Left lung (tissue), 10 donors: ENCODE results near the gene SF1. TPM values are rescaled to one million over a fixed set of nuclear protein-coding genes. Genes with fewer than 3 reads are reported as not detected.

ENCODE experiments used
- ATAC-seq: fragments of 200-7000 bp; cut with Tn5 transposase; one replicate; pipeline ENCODE4 v1.9.1; 2020; ENCODE audit warnings: moderate library complexity
- DNase-seq, 4 donors: peaks; one replicate each; pipeline ENCODE4 v3.0.0-alpha.2; 2013 to 2020
- H3K27ac ChIP-seq, 2 donors: fragments of 200-600 bp; sonication (generic) in 1 of 2; one replicate each; pipeline versions ENCODE4 v1.5.0 to v1.8.0; 2020 to 2021
- H3K27me3 ChIP-seq, 2 donors: fragments of 200-600 bp; sonication (generic) in 1 of 2; one replicate each; pipeline versions ENCODE4 v1.5.0 to v1.8.0; 2020 to 2021
- H3K36me3 ChIP-seq, 2 donors: fragments of 200-600 bp; sonication (generic) in 1 of 2; one replicate each; pipeline versions ENCODE4 v1.5.0 to v1.8.0; 2020 to 2021
- H3K4me1 ChIP-seq, 2 donors: fragments of 200-600 bp; one replicate each; pipeline ENCODE4 v1.8.0; 2021
- H3K4me3 ChIP-seq, 2 donors: fragments of 200-600 bp; sonication (generic) in 1 of 2; one replicate each; pipeline versions ENCODE4 v1.5.0 to v1.8.0; 2020 to 2021; ENCODE audit warnings: mild to moderate bottlenecking in 1 of 2
- H3K9me3 ChIP-seq, 2 donors: fragments of 200-600 bp; sonication (generic) in 1 of 2; one replicate each; pipeline versions ENCODE4 v1.5.0 to v1.8.0; 2020 to 2021
- CTCF ChIP-seq, 2 donors: fragments of 200-600 bp; sonication (generic) in 1 of 2; IDR thresholded peaks; one replicate each; pipeline versions ENCODE4 v1.5.0 to v1.8.0; 2021; ENCODE audit warnings: antibody characterized with exemption in 2 of 2
- intact Hi-C, 2 donors: fragments of 100-400 bp; cut with DNase I; formaldehyde crosslinking; loops; one replicate each; pipeline versions ENCODE4 v1.11.2 to v1.14.2; 2022
- polyA plus RNA-seq, 6 donors: library from polyadenylated mRNA; unstranded; fragments of 120-200 nt; gene quantifications; one replicate each; pipeline ENCODE4 v1.2.1, GENCODE V29; 2013; ENCODE audit not compliant: insufficient read length in 6 of 6
- total RNA-seq, 2 donors: library from RNA; stranded (reverse); fragmentation: NEBNext Ultra II Directional; extraction: Animal tissue kit (Norgen Biotek cat#: 25700); gene quantifications; one replicate each; pipeline ENCODE4 v1.2.1, GENCODE V29; 2021
- donor health status: DM: no; HTN: yes; CAD: no.
- donor health status: DM: no; HTN: no; CAD: no.

SF1 gene
- total and polyA plus RNA-seq, 8 donors, result 169 to 519 (median 446) TPM

GRCh38 chr11:64757549-64758329 lies 20.6 kb downstream of the SF1 start:
- intact Hi-C loops, result no loop called here
- H3K4me1 ChIP-seq, result peaks cover 0 to 22% of the 10 kb centered on the region in 2 donors
- no peak overlapping the region for H3K4me3 ChIP-seq
- H3K9me3 ChIP-seq, result no peaks in the 10 kb centered on the region
- ATAC-seq (no peak), DNase-seq (peak in 1 of 4 donors; percentile 30)
- H3K27ac ChIP-seq, result no peak overlapping the region
- H3K36me3 ChIP-seq, result peaks cover 0 to 9% of the 10 kb centered on the region in 2 donors
- H3K27me3 ChIP-seq, result no peaks in the 10 kb centered on the region
- no peak for TF ChIP-seq CTCF (IDR thresholded peaks at IDR 0.05)

GRCh38 chr11:64755681-64756361 lies 22.5 kb downstream of the SF1 start:
- Histone ChIP-seq H3K36me3 (no peaks in the 10 kb centered on the region), H3K4me1 (peaks cover 0 to 12% of the 10 kb centered on the region in 2 donors), H3K9me3 (no peaks in the 10 kb centered on the region), H3K27ac (no peak overlapping the region), H3K4me3 (no peak overlapping the region), H3K27me3 (no peaks in the 10 kb centered on the region)
- no peak for DNase-seq
- intact Hi-C loops, result no loop called here
- no peak for ATAC-seq
- TF ChIP-seq CTCF (IDR thresholded peaks at IDR 0.05), result no peak

- H3K4me1 ChIP-seq, result peaks cover 0 to 6% of the 10 kb centered on the region in 2 donors
- peak in 1 of 4 donors; percentile 66 for DNase-seq
- no peaks in the 10 kb centered on the region for H3K9me3 ChIP-seq
- intact Hi-C loops, result no loop called here
- H3K27ac ChIP-seq, result no peak overlapping the region
- no peak for ATAC-seq
- no peak for TF ChIP-seq CTCF (IDR thresholded peaks at IDR 0.05)
- H3K27me3 ChIP-seq, result no peaks in the 10 kb centered on the region
- H3K36me3 ChIP-seq, result peaks cover 0 to 2% of the 10 kb centered on the region in 2 donors
- no peak overlapping the region for H3K4me3 ChIP-seq
Observed at GRCh38 chr11:64754919-64755662, 23.3 kb downstream of the SF1 start.

GRCh38 chr11:64754124-64754918 lies 24.0 kb downstream of the SF1 start:
- Histone ChIP-seq H3K36me3 (peaks cover 0 to 5% of the 10 kb centered on the region in 2 donors), H3K4me3 (no peak overlapping the region), H3K4me1 (no peaks in the 10 kb centered on the region), H3K9me3 (no peaks in the 10 kb centered on the region), H3K27me3 (no peaks in the 10 kb centered on the region), H3K27ac (no peak overlapping the region)
- DNase-seq, result peak in 1 of 4 donors; percentile 24
- ATAC-seq, result no peak
- intact Hi-C loops, result no loop called here
- TF ChIP-seq CTCF (IDR thresholded peaks at IDR 0.05), result no peak
